ENCODE results near the gene EGR2.

- TF ChIP-seq POLR2A (IDR thresholded peaks at IDR 0.05; ENCODE audit: low read length): no peak
- TF ChIP-seq GATA1 (IDR thresholded peaks at IDR 0.05; ENCODE audit: low read depth, low read length): no peak
Observed at GRCh38 chr10:62829622-62830021, 13.5 kb upstream of the EGR2 start.

Data from erythroblast (primary cell).